ENCODE results near the gene RBMS3.

DNA sequence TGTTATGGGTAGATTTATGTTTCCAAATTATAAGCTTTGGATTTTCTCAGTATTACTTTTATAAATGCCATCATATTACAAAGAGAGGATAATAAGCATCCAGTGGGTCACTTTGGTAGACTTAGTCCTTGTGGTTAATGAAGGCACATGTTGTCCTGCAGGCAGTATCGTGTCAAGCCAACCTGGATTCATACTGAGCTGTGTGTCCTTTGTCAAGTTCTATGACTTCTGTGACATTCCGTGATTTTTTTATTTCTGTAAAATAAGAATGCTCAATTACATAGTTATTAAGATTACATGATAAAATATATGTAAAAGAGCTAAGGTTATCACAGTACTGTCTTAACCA lies 257.7 kb downstream of the RBMS3 start:
- TF ChIP-seq, protein P1, sequence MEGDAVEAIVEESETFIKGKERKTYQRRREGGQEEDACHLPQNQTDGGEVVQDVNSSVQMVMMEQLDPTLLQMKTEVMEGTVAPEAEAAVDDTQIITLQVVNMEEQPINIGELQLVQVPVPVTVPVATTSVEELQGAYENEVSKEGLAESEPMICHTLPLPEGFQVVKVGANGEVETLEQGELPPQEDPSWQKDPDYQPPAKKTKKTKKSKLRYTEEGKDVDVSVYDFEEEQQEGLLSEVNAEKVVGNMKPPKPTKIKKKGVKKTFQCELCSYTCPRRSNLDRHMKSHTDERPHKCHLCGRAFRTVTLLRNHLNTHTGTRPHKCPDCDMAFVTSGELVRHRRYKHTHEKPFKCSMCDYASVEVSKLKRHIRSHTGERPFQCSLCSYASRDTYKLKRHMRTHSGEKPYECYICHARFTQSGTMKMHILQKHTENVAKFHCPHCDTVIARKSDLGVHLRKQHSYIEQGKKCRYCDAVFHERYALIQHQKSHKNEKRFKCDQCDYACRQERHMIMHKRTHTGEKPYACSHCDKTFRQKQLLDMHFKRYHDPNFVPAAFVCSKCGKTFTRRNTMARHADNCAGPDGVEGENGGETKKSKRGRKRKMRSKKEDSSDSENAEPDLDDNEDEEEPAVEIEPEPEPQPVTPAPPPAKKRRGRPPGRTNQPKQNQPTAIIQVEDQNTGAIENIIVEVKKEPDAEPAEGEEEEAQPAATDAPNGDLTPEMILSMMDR (IDR thresholded peaks at IDR 0.05) = no peak
- no peak for TF ChIP-seq POLR2A (IDR thresholded peaks at IDR 0.05)
